Activated T-cell treated with anti-CD3 and anti-CD28 coated beads for 1 hour (primary cell): Measurements from ENCODE around the gene USB1.

Experiments
- DNase-seq: peaks from one replicate; pipeline ENCODE4 v3.0.0-alpha.2; 2020; ENCODE audit warnings: low read depth

USB1 gene, protein sequence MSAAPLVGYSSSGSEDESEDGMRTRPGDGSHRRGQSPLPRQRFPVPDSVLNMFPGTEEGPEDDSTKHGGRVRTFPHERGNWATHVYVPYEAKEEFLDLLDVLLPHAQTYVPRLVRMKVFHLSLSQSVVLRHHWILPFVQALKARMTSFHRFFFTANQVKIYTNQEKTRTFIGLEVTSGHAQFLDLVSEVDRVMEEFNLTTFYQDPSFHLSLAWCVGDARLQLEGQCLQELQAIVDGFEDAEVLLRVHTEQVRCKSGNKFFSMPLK

DNA sequence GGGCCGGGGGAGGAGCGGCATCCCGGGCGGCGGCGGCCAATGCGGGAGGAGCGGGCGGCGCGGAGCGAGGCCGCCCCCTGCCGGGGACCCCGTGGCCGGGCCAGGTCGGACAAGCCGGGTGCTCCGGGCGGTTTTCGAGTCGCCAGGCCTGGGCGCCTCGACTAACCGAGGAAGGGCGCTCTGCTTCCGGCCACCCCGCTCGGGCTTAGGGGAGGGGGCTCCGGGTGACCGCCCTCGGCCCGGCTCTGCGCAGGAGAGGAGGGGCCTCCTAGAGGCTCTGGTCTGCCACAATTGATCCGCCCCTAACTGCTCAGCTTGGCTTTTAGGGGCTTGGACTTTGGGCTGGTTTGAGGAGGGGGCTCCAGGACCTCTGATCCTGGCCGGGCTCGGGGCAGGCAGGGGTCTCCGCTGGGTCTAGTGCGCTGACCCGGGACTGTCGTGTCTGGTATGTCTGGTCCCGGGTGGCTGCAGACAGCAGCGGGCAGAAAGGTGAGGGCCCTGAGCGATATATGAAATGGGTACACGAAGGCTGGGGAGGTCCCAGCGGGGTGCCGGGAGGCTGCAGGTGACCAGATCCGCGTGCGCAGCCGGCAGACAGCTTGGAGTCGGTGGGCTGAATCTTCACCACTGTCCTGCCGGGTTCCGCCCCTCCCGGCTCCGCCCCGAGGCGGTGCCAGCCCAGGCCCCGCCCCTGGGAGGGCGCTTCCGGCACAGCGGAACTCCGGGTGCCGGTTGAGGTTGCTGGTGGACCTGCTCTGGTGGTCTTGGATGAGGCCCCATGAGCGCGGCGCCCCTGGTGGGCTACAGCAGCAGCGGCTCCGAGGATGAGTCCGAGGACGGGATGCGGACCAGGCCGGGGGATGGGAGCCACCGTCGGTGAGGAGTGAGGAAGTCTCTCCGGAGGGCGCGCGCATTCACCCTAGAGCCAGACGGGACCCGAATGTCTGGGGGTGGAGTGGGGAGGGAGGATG lies at the start of gene USB1:
Gene USB1, plus strand, starts transcription at position 702 of the 971 bp plus-strand sequence. Its CDS starts 77 bp downstream, at position 779.
- peak; percentile 75 for DNase-seq

DNA sequence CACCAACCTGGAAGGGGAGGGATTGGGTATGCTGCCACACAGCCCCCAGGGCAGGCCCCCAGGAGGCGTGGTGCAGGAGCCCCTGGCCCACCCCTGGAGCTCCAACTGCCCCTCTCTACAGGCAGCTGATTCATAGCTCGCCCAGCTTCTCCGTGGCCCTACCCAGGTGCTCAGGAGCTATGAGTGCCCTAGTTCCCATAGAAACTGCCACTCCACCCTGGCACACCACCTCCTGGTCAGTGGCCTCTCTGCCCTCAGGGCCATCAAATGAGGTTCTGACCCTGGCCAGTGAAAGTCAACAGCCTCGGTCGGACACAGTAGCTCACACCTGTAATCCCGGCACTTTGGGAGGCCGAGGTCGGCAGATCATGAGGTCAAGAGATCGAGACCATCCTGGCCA lies 48.3 kb upstream of the USB1 start:
- DNase-seq: no peak

DNA sequence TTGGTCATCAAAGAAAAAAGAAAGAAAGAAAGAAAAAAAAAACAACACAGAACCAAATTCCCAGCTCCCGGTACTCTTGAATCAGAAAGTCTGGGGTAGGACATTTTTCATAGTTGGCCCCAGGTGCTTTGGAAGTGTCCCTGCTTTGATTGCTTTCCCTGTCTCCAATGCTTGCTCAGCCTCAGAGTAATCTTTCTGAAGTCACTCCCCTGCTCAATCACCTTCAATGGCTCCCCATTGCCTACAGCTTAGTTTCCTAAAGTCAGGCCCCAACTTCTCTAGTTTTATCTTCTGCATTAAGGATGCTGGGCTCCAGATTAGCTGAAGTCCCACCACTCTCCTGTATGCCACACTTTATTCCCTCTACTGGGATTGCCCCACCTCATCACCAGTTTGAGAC lies 47.4 kb upstream of the USB1 start:
- no peak for DNase-seq

DNA sequence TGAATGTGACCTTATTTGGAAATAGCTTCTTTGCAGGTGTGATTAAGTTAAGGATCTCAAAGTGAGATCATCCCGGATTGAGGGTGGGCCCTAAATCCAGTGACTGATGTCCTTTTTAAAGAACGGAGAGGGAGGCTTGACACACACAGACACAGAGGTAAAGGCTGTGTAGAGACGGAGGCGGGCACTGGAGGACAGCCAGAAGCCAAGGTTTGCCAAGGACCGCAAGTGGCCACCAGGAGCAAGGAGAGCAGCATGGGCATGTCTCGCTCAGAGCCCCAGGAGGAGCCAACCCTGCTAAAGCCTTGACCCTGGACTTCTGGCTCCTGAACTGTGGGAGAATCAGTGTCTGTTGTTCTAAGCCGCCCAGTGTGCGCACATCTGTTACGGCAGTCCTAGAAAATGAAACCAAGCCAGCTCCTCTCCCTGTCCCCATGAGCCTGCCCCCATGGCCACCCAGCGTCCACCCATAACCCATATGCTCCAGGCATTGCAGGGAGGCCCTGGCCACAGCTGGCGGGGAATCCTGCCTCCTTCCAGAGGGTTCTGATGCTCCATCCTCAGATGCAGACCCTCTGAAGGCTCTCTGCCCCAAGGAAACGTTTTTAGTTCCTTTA lies 45.5 kb upstream of the USB1 start:
- no peak for DNase-seq

DNA sequence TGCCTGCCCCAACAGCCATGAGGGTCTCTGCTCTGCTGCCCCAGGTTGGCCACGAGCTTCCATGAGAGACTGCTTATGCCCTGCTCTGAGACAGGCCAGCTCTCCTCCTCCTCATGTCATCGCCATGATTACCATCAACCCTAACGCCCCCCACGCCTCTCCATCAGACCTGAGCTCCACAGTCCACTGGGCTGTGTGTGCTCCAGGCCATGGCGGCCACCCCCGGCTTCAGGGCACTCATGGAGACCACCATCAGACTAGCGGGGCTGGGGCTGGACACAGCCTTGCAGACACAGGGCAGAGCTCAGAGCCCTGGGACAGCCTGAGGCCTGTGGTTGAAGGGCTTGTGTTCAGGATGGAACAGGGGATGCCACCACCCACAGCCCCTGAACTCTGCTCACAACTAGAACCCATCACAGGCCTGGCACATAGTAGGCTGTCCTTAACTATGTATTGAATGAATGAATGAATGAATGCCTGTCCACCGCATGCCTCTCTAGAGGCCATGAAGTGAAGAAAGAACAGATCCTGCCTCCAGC lies 44.9 kb upstream of the USB1 start:
- DNase-seq: no peak

DNA sequence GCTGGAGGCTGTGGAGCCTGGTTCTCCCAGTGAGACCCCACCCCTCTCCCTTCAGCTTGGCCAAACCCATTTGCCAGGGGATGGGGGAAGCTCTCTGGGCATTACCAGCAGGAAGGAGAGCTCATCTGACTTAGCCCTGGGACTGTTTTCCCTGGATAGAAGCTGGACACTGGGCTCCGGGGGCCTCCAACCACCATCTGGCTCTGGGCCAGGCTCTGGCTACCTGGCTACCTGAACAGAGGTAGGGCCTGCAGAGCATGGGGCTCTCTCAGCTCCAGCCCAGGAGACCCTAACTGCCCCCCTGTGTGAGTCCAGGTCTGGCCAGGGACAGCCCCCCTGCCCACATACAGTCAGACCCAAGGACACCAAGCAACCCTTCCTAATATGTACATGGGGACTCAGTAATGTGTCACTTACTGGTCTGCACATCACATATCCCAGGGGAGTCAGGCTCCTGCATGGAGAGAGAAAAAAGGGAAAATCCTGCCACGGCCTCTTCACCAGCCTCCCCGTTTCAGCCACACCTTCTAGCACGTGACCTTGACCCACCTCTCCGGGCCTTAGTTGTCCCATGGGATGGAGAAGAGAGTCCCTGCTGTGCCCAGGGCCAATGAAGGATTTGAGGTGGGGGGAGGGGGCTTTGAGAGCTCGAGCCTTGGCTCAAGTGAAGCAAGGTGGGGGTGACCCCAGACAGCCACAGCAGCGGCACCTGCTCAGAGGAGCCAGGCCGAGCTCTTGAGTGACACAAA lies 44.1 kb upstream of the USB1 start:
- DNase-seq: no peak

DNA sequence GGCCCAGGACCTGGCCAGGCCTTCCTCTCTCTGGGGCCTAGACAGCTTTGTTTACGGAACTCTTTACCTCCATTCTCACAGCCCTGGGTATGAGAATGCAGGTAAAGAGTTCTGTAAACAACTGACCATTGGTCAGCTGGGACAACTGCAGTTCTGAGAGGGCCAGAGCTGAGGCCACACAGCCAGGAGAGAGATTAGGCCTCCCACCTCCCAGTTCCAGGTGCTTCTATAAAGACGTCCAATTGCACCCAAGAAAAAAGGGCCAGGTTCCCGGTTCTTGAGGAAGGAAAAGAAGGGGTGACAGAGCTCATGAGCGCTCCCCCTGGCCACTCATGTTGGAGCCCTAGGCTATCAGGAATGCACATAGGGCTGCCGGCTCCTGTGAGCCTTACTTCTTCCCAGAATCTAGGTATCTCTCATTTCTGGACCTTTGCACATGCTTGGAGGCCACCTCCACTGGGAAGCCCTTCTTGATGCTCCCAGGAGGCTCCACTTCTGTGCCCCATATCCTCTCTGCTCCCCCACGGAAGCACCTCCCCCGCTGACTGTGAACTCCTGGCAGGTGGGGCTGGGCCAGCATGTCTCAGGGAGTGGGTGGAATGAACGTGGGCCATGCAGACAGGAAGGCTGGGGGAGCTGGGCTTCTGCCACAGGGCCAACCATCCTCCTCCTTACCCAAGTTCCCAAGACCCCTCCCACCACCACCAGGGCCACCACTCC lies 43.4 kb upstream of the USB1 start:
- DNase-seq: no peak

DNA sequence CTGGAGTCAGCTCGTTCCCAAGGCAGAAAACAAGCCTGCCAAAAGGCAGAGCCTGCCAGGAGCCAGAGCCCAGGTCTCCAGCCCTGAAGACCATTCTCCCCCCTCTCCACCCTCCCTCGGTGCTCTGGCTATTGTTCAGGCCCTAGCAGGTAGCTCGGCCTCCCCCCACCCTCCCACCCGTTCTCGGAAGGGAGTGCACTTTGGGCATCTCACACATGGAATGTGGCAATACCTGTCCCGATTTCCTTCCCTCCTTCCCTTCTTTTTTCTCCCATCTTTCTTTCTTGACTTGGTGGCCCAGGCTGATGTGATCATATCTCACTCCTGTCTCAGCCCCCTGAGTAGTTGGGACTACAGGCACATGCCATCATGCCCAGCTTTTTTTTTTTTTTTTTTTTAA lies 42.7 kb upstream of the USB1 start:
- DNase-seq: no peak

DNA sequence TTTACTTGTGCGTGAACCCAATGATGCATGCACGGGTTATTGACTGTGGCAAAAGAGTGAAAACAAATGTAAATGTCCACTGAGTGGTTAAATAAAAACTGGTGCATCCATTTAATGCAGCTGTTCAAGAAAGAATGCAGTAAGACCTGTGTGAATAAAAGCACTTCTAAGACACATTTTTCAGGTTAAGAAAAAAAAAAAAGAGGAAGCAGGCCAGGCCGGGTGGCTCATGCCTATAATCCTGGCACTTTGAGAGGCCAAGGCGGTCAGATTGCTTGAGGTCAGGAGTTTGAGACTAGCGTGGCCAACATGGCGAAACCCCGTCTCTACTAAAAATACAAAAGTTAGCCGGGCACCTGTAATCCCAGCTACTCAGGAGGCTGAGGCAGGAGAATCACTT lies 42.1 kb upstream of the USB1 start:
- no peak for DNase-seq

DNA sequence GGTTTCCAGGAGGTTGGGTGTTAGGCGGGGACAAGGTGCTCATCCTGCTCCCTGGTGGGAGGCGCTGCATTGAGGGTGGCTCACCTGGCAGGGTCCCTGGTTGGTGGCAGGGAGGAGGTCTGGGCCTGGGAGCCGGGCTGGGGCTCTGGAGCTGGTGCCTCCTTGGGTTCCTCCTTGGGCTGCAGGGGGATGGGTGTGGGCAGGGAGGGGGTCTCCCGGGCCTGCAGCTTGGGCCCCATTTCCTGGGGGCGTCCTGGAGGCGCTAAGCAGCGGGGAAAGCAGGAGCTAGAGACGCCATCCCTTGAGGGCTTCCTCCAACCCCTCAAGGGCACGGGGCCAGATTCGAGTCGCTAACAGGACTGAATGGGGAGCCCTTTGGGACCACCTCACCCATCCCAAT lies 41.4 kb upstream of the USB1 start:
- DNase-seq: no peak

DNA sequence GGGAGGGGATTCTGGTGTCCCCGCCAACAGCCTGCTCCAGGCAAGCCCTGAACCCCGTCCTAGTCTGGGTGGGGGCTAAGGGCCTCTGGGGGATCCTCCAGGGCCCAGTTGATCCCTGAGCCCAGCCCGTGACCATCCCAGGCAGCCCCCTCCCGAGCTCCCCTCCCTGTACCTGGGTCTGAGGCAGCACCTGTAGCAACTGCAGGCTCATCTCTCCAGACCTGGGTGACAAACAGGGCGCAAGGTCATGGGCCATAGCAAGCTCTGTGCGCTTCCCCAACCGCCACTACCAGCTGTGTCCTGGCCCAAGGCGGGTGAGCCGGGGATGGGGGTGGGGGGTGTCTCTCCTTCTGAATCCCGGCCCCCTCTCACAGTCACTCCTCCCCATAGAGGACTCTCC lies 40.9 kb upstream of the USB1 start:
- DNase-seq: no peak

DNA sequence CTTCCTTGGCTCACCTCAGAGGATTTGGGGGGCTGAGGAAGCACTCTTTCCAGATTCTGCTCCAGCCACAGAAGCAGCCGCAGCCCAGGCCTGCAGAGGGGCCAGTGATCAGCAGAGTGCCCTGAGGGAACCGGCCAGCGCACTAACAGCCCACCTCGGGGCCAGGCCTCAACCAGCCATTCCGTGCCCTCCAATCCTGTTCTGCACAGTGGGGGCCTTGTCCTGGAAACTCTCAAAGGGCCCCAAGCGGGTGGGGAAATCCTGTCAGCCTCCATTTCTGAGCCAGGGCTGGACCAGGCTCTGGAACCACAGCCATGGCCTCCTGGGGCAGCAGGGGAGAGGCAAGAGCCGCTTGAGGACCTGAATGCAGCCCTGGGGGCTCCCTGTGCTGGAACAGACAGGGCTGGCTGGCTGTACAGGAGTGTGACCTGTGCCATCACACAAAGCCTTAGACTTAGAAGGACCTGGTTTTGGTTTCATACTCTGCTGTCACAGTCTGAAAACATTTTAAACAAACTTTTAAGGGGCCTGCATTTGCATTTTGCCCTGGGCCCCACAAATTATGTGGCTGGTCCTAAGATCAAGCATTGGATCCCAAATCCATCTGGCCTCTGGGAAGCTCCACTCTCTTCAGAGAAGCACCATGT lies 40.3 kb upstream of the USB1 start:
- DNase-seq: no peak

DNA sequence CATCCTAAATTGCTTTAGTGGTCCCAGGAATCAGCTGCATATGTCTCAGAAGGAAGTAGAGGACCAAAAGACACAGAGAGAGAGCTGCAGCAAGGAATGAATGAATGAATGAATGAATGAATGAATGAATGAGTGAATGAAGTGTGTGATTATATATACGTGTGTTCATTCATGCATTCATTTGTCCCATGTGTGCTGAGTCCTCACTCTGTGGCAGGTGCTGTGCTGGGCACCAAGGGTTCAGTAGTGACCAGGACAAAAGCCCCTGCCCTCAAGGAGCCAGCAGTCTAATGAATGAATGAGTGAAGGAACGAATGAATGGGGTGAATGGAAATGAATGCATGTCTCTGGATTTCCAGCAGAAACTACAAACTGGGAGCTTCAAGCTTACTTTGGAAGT lies 39.7 kb upstream of the USB1 start:
- no peak for DNase-seq

DNA sequence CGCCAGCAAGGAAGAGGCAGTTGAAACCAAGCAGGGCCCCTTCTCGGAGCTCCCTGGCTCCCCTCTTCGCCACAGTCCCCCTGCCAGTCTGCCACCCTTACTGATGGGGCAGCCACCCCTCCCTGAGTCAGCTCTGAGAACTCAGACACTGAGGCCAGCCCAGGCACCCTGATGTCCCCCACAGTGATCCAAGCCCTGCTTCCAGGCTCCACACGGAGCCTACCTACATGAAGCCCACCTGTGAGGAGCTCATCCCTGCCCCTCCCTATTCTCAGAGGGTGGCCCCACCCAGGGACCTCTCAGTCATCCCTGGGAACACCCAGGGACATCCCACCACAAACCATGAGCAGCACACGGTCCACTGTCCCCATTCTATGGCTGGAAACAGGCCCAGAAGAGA lies 39.2 kb upstream of the USB1 start:
- DNase-seq: no peak

DNA sequence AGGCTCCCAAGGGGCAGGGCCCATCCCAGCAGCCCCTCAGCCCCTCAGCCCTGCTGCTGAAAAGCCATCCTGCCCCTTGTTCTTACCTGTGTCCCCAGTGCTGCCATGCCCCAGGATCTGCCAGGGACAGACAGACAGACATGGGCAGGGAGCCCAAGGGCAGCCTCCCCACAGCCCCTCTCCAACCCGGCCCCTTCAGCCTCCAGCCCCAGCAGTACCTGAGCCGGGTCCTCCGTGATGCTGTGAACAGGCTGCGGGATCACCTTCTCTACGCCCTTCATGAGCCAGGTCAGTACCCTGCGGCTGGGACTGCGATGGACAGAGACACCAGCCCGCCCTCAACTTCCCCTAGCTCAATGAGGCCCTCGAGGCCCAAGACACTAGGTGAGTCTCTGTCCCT lies 38.5 kb upstream of the USB1 start:
- no peak for DNase-seq

DNA sequence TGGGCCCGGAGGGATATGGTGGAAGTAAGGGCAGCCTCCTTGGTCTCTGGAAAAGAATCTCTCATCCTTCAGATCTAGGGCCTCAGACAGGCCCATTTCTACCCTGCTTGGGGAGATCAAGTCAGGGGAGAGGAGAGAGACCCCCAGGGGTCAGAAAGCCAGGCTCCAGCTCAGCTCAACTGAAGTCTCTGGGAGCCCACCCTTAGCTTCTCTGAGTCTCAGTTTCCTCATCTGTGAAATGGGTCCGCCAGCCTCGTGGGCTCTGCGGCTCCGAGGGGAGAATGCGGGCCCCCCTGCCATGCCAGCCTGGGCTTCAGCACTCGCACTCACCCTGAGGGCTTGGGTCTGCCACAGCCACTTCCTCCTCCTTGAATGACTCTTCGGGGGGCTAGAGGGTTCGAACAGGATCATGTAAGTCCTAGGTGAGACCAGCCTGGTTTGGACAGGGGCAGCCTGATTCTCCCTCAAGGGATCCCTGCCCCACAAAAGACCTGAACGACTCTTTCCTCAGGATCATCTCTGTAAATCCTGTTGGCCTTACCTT lies 37.0 kb upstream of the USB1 start:
- DNase-seq: no peak

DNA sequence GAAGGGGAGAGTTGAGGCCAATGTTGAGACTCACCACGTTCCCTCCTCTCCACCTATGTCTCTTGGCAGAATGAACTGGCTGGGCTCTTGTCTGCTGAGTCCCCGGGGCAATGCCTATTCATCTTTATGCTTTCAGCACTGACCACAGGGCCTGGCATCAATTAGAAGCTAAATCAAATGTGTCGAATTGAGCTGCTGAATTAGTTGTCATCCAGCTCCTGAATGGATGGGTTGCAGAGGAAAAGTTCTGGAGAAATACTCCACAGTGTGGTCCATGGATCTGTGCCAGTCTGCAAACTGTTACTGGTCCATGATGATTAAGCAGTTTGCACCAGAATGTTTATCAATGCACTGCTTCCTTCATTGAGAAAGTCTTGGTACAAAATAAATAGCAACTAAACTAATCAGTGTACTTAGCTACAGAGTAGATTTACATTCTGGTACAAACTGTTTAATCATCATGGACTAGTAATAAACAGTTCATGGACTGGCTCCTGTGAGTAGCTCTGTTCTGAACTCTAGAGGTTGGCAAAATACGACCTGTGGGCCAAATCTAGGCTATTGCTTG lies 34.9 kb upstream of the USB1 start:
- no peak for DNase-seq

DNA sequence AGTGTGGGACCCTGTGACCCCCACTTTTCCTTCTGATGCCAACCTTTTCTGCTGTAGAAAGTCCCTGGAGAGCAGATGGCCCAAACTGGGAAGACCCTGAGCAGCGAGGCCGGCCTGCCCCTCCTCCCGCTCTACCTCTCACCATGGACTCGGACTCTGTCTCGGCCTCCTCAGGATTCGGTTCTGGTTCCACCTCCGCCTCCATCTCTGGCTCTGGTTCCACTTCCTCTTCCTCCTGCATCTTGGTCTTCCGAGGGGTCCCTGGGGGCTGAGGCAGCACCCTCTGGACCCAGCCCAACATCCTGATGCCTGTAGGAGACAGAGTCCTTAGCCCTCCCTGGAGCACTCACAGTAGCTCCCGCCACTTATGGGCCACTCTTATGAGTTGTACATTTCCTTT lies 34.2 kb upstream of the USB1 start:
- no peak for DNase-seq

DNA sequence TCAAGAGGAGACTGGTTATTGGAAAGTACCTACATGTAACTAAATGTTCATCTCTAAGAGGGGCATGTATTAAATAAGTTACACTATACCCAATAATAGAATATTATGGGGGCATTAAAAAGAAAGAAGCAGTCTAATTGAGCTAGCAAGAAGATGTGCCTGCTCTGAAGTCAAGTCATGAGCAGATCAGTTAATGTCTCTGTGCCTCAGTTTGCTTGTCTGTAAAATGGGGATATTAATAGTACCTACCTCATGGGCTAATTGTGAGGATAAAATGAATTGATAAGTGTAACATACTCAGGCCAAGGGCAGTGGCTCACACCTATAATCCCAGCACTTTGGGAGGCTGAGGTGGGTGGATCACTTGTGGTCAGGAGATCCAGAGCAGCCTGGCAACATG lies 33.3 kb upstream of the USB1 start:
- no peak for DNase-seq

DNA sequence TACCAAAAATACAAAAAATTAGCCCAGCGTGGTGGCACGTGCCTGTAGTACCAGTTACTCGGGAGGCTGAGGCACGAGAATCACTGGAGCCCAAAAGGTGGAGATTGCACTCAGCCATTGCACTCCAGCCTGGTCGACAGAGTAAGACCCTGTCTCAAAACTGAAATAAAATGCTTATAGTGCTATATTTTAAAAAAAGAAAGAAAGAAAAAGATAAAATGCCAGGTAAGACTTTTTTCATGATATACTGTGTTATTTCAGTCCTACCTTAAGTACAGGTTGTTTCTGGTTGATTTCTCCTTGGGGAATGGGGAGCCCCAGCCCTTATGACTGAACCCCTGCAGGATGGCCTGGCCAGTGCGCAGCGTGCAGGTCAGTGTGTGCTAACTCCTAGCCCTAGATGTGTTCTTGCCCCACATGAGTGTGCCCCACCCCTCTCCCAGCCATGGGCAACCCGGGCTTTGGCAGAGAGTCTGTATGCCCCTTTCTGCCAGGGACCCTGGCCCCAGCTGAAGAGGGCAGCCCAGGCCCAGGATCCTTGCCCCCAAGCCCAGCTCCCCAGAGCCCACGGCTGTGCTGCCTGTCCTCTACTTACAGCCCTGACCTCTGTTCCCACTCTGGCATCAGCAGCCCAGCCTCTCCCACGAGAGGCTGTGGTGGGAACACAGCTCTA lies 31.6 kb upstream of the USB1 start:
- DNase-seq: no peak
